CD4-positive, alpha-beta T cell treated with Interleukin-10 for 1 hour (primary cell): ENCODE data around the gene HIF3A.
"Not testable (repeated sequence)": the region's sequence is repeated elsewhere in the genome, so short reads cannot be mapped to it uniquely, and the experiment has no call there.

Experiments used
- DNase-seq: peaks from one replicate; pipeline ENCODE4 v3.0.0-alpha.2; 2020

HIF3A gene

DNA sequence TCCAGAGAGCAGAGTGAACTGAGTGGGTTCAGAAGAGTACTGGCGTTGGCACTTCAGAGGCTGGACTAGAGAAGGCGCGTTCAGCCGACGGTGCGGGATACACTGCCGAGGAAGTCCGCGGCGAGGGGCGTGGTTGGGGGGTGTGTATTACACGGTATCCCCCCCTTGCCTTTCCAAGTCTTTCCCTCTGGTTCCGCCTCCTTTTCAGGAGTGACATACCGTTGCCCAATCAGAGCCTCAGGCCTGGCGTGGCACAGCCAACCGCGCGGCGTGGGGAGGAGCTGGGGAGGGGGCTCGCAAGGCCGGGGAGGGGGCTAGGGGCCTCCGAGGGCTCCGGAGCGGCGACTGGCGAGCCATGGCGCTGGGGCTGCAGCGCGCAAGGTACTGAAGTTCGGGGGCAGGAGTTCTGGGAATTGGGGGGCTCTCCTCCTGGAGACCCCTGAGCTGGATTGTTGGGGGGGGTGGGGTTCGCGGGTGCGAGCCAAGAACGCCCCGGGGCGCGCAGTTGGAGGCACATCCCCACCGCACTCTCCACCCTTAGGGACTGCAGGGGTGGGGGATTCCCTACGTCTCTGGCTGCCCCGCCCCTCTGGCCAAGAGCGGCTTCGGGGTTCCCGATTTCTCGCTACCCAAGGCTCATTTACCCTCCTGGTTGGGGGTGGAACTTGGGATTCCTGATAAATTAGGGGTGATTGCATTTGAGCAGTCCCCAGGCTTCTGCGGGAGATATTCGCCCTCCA is at the start of gene HIF3A:
HIF3A (plus strand) TSS at position 321 of the 740 bp plus-strand sequence; CDS start at position 356, 35 bp downstream.
- no peak for DNase-seq

DNA sequence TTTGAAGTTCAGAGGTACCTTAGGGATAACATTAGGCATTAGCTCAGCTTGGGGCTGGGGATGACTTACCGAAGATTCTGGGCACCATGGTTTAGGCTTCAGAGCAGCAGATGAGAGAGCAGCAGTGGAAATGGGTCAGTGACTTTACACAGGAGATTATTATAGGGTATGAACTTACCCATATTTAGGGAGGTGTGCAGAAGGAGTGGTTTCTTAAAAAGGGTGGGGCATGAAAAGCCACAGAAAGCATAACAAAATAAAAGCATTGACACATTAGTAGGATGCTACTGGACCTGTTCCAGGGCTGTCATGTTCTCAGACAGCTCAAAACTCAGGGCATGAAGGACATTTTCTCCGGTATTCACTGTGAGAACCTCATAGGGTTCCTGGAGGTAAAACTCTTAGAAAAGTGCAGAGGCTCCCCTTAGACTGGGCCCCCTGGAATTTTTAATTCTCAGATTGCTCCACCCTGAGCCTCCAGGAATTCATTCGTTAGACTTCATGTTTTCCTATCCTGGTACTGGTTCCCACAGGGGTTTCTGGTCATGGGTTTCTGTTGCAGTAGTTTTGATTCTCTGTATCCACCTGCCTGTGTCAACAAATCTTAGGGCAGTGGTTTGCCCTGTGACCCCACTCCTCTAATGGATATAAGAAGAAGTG is 46.6 kb upstream of the HIF3A start:
- DNase-seq, result no peak

DNA sequence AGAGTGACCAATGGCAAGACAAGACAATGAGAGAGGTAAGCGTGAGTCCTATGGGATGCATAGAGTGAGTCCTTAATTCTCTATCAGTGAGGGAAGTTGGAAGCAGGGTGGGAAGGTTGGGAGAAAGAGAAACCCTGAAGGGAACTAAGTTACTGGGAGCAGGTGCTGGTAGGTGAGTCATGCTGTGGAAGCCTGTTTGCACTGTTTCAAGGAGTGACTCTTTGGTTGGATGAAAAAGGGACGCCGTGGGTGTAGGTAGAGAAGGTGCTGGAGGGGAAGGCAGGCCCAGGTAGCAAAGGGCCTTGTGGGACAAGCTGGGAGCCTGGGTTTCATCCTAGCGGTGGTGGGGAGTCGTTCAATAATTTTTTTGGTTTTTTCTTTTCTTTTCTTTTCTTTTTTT is 45.4 kb upstream of the HIF3A start:
- DNase-seq, result no peak

DNA sequence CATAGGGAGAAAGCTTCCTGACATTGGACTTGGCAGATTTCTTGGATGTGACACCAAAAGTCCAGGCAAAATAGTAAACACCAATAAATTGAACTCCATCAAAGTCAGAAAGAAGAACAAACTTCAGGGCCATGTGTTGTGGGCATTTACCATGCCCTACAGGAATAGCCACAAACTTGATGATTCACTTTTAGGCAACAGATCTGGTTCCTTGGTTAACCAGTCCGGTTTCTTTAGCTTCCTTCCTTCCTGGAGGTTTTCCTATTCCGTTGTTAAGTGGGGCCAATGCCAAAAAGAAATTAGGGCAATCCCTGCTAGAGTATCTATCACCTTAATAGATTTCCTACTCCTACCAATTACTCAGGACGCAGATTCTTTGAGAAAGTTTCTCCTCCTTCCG is 42.1 kb upstream of the HIF3A start:
- DNase-seq, result no peak

DNA sequence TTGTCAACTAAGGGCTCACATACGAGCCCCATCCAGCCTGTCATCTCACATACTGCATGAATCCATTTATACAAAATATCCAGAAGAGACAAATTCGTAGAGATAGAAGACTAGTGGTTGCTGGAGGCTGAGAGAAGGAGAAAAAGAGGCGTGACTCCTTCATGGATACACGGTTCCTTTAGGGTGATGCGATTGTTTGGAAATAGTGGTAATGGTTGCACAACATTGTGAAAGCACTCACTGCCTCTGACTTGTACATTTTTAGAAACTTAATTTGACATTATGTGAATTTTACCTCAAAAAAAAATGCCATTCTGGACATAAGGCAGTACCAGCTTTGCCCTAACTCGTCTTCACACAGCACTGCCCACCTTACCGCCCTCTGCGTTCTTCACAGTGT is 40.0 kb upstream of the HIF3A start:
- no peak for DNase-seq

DNA sequence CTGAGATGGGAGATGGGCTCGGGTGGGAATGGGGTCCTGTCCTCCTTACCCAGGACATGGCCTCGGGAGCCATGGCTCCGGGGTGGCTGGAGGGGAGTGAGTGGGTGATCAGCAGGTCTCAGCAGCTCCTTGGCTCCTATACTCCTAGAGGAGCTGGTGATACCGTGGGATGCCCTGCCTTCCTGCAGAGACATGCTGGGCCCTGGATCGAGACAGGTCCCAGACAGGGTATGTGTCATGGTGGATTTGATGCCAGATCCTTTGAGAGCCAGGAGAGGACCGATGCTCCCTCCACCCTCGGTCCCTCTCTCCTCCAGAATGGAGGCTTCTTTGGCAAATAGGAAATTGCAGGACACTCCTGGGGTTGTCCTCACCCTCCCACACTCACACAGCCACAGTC is 35.3 kb upstream of the HIF3A start:
- not testable (repeated sequence) for DNase-seq

DNA sequence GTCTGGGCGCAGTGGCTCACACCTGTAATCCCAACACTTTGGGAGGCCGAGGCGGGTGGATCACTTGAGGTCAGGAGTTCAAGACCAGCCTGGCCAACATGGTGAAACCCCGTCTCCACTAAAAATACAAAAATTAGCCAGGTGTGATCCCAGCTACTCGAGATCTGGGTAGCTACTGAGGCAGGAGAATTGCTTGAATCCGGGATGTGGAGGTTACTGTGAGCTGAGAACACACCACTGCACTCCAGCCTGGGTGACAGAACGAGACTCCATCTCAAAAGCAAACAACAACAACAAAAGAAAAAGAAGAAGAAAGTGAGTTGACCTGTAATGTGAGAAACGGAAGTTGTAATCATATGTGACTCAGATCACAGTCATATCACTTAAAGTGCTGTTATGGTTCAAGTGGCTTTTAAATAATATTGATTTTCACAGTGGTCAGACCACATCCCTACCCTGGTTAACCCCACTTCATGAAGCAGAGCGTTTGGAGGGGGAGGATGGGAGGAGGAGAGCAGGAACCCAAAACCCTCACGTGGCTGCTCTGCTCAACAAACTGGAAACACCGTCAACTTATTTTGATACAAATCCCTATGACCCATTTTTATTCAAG is 34.1 kb upstream of the HIF3A start:
- peak; percentile 63 for DNase-seq

DNA sequence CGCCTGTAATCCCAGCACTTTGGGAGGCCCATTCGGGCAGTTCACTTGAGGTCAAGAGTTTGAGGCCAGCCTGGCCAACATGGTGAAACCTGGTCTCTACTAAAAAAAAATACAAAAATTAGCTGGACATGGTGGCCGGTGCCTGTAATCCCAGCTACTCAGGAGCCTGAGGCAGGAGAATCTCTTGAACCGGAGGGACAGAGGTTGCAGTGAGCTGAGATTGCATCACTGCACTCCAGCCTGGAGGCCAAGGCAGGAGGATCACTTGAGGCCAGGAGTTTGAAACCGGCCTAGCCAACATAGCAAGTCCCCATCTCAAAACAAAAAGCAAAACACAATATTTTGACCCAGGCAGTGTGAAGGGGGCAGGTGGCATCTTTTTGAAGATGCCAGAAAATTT is 32.0 kb upstream of the HIF3A start:
- DNase-seq, result not testable (repeated sequence)

DNA sequence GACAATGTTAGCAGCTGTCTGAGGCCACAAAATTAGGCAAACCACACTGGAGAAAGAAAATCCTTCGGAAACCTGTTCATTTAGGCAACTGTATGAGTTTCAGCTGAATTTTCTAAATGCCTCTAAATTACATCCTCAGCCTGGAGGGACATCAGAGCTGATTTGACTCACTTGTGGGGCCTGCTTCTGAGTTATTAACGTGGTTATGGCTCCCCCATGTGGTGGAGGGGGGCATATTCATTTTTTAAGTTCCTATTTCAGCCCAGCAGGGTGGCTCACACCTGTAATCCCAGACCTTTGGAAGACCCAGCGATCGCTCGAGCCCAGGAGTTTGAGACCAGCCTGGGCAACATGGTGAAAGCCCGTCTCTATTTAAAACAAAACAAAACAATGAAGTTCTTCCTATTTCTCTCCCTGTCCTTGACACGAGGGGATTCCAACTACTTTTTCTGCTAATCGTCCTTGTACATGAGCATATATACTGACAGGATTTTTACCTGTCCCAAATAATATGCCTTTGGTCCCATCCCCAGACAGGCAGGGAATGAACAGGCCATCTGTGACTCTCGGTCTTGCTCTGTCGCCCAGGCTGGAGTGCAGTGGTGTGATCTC is 31.5 kb upstream of the HIF3A start:
- peak; percentile 79 for DNase-seq

DNA sequence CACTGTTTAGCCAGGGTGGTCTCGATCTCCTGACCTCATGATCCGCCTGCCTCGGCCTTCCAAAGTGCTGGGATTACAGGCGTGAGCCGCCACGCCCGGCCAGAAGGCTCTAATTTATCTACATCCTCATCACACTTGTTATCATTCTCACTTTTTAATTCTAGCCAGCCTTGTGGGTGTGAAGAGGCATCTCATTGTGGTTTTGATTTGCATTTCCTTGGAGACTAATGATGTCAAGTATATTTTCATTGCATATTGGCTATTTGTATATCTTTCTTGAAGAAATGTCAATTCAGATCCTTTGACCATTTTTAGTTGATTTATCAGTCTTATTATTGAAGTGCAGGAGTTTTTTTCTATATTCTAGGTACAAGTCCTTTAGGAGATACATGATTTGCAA is 27.7 kb upstream of the HIF3A start:
- peak; percentile 15 for DNase-seq

DNA sequence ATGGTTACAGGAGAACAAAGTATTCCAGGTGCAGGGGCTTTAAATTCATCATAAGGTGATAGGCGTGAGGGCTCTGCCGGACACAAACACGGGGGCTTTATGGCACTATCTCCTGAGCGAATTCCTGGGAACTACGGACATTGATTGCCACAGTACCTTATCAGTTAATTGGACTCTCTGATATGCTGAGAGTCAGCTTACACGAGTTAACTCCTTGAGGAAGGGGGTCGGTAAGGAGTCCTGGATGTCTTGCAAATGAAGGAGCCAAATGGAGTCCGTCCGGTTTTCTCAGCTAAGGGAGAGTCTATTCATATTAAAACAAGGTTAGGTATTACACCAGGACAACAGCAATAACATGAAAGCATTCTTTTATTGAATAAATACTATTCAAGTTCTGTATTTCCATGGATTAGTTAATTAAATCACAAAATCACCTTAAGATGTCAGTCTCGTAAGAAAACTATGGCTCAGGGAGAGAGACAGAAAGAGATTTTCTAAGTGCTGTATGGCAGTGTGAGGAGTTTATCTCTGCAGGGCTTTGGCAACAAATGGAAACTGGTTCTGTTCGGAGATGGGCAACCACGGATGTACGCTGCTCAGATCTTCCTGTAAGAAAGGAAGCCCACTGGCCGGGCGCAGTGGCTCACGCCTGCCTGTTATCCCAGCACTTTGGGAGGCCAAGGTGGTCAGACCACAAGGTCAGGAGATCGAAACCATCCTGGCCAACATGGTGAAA is 26.2 kb upstream of the HIF3A start:
- DNase-seq, result no peak

DNA sequence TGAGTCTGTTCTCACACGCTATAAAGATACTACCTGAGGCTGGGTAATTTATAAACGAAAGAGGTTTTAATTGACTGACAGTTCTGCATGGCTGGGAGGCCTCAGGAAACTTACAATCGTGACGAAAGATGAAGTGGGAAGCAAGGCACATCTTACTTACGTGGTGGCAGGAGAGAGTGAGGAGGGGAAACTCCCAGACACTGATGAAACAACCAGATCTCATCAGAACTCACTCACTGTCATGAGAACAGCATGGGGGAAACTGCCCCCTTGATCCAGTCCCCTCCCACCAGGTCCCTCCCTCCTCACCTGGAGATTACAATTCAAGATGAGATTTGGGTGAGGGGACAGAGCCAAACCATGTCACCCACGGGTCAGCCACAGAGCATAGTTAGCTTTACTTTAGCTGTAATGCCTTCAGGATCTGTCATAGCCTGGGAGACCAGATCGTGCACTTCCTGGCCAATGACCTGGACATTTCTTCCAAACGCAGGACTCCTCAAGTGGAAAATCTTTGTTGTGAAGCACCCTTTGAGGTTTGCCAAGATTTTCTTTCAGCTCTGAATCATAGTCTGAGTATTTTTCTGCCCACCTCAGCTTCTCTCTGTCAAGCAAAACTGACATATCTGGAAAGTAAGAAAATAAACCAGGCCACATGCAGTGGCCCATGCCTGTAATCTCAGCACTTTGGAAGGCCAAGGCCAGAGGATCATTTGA is 25.2 kb upstream of the HIF3A start:
- DNase-seq, result no peak

DNA sequence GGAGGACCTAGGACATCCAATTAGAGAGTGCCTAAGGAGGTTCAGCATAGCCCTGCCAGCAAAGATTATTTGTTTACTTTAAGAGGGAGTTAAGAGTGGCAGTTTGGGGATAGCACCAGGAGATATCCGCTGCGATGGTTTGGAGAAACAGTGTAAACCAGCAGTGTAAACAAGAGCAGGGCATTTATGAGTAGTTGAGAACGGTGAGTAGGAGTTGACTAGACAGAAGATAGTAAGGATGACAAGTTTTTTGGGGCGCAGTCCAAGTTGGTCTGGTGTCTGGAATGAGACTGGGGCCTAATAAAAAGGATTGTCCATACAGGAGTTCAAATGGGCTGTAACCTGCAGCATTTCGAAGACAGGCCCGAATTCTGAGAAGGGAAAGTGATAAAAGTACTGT is 22.9 kb upstream of the HIF3A start:
- DNase-seq, result not testable (repeated sequence)

DNA sequence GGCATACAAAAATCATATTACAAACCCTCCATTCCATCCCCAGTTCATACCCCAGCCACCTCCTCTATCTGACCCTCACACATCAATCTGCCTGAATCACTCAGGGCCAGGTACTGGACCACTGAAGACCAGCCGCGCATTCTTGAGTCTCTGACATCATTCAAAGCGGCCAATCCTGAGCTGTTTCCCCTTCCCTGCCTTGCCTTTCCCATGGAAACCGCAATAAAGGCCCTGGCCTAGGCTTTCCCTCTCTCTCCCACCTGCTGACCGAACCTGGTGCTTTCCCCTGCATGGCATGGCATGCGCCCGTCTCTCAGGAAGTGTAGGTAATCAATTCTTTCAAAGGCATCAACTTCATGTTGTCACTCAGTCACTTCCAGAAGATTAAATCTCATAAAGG is 17.7 kb upstream of the HIF3A start:
- no peak for DNase-seq

DNA sequence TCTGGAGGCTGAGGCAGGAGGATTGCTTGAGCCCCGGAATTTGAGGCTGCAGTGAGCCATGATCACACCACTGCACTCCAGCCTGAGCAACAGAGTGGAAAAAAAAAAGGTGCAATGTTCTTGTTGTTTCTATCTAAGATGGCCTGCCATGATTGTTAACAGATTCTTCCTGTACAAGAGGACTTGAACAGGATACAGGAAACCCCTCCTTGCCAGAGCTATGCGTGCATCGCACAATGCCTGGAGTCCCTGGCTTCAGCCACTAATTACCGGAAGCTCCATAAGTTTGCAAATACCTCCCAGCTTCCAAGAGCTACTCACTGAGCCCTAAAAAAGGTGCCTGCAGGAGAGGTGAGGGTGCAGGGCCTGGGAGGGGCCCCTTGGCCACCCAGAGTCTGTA is 13.1 kb upstream of the HIF3A start:
- no peak for DNase-seq

DNA sequence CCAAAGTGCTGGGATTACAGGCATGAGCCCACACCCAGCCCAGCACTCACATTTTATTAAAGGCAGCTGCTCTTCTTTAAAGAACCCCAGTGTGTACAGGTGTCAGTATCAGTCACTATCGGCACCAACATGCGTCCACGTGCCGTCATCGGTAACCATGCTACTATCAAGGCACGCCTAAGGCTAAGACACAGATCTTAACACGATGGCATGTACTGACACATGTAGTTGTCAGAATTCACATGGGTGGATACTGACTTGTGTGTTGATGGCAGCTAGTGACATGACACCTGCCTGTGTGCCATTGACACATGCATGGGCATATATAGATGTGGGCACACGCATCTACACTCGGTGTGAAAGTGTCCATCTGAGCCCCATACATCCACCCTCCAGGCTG is 12.2 kb upstream of the HIF3A start:
- no peak for DNase-seq

DNA sequence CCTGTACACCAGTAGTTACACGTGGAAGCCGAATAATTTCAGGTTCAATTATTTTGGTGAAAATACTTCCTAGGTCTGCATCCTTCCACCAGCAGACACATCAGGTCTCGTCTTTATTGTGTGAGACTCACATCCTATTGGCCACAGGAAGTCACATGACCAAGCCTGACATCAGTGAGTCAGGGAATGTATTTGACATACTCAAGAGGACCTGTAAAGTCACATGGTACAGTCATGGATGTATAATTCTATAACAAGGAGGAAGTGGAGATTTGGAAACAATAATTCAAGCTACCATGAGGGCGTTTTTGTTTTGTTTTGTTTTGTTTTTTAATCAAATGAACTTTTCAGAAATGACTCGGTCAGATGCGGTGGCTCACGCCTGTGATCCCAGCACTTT is 9.3 kb upstream of the HIF3A start:
- no peak for DNase-seq

DNA sequence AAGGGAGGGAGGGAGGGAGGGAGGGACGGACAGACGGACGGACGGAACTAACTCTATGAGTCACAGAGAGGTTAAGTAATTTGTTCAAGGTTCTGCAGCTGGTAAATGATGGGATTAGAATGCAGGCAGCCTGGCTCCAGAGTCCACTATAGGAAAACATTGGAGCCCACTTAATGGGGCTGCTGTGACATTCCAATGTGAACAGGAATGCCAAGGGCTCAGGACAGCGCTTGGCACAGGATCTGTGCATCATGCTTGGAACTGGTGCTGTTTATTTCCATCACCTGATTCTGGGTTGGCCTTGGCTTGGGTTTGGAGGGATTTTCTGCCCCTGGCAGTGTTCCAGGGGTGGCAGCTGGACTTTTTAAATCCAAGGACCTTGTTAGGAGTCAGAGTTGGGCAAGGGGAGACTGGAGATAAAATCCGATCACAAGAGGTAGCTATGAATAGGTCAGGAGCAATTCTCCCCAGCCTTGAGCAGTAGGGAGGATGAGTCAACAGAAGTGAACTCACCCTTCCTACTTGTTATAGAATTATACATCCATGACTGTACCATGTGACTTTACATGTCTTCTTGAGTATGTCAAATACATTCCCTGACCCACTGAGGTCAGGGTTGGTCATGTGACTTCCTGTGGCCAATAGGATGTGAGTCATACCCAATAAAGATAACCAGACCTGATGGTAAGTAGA is 7.8 kb upstream of the HIF3A start:
- DNase-seq, result no peak

DNA sequence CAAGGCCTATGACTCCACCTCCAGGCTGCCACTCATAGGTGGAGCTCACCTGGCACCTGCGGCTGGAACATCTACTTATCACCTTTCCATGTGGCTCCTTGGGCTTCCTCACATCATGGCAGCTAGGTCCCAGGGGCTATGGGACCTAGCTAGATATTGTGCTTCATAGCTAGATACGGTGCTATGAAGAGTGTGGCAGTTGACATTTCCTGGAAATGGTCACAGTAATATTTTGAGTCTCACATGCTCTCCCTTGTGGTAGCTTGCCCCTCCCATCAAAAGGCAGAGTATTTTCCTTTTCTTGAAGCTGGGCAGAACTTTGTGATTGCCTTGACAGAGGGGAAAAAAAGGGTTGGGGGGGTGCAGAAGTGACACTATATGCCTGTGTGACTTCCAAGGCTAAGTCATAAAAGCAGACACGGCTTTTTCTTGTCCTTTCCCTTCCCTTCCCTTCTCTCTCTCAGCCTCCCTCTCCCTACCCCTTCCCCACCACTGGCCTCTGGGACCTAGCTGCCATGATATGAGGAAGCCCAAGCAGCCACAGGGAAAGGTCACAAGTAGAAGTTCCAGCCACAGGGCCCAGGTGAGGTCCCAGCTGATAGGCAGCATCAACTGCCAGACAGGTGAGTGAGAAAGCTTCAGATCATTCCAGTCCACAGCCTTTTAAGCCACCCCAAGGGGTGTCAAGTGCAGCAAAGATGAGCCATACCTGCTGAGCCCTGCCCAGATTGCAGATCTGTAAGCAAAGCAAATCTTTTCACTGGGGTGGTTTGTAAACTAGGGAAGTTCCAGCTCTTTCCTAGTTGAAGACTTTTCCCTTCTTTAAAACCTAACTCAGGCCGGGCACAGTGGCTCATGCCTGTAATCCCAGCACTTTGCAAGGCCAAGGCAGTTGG is 6.9 kb upstream of the HIF3A start:
- no peak for DNase-seq

DNA sequence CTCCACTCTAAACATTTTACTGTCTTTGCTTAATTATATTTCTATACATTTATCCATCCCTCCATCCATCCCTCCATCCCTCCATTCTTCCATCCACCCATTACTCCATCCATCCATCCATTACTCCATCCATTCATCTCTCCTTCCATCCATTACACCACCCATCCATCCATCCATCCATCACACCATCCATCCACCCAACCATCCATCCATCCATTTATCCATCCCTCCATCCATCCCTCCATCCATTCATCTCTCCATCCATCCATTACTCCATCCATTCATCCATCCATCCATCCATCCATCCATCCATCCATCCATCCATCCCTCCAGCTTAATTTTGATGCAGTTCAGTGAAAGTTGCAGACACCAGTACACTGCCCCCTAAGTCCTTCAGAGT is 5.0 kb upstream of the HIF3A start:
- no peak for DNase-seq

DNA sequence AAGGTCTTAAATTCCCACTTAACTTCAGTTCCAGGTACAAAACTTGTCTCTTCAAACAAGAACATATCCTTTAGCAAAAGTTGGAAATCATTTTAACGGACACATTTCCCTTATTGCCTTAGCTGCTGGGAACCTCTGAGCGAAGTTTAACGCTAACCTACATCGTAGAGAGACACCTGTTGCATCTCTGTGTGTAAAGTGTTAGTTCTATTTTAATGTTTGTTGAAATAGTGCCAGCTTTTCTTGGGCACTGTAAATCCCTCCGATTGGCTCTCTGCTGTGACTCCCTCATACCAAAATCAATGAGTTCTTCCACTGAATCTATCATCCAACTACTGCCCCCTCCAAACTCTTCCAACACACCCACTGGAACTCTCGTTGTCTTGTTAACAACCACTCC is 2.3 kb upstream of the HIF3A start:
- no peak for DNase-seq
